ENCODE measurements around the gene PDE4A.

DNA sequence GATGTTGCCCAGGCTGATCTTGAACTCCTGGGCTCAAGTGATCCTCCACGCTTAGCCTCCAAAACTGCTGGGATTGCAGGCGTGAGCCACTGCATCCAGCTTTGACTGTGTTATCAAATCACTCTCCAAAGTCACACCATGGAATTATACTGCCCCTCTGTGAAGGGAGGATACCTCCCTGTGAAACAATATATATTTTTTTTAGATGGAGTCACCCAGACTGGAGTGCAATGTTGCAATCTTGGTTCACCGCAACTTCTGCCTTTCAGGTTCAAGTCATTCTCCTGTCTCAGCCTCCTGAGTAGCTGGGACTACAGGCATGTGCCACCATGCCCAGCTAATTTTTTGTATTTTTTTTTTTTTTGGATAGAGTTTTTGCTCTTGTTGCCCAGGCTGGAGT, 47.6 kb upstream of the PDE4A start:
- TF ChIP-seq, protein P1, sequence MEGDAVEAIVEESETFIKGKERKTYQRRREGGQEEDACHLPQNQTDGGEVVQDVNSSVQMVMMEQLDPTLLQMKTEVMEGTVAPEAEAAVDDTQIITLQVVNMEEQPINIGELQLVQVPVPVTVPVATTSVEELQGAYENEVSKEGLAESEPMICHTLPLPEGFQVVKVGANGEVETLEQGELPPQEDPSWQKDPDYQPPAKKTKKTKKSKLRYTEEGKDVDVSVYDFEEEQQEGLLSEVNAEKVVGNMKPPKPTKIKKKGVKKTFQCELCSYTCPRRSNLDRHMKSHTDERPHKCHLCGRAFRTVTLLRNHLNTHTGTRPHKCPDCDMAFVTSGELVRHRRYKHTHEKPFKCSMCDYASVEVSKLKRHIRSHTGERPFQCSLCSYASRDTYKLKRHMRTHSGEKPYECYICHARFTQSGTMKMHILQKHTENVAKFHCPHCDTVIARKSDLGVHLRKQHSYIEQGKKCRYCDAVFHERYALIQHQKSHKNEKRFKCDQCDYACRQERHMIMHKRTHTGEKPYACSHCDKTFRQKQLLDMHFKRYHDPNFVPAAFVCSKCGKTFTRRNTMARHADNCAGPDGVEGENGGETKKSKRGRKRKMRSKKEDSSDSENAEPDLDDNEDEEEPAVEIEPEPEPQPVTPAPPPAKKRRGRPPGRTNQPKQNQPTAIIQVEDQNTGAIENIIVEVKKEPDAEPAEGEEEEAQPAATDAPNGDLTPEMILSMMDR (IDR thresholded peaks at IDR 0.05; ENCODE audit: low read depth, low read length, missing input control): no peak
- TF ChIP-seq, protein P2, sequence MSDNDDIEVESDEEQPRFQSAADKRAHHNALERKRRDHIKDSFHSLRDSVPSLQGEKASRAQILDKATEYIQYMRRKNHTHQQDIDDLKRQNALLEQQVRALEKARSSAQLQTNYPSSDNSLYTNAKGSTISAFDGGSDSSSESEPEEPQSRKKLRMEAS (IDR thresholded peaks at IDR 0.05): no peak
- TF ChIP-seq YY1 (IDR thresholded peaks at IDR 0.05) (no peak), HNF4A (conservative IDR thresholded peaks at IDR 0.05) (no peak), NR2F2 (IDR thresholded peaks at IDR 0.05) (no peak), RAD21 (IDR thresholded peaks at IDR 0.05) (no peak), JUND (IDR thresholded peaks at IDR 0.05) (no peak), TAF1 (conservative IDR thresholded peaks at IDR 0.05) (no peak), EGR1 (IDR thresholded peaks at IDR 0.05; ENCODE audit: low read depth in 2 of 2) (no peak), RXRA (IDR thresholded peaks at IDR 0.05) (no peak), GABPA (IDR thresholded peaks at IDR 0.05 in 1 of 2, conservative IDR thresholded peaks at IDR 0.05 in 1 of 2) (no peak)
- TF ChIP-seq, protein P3, sequence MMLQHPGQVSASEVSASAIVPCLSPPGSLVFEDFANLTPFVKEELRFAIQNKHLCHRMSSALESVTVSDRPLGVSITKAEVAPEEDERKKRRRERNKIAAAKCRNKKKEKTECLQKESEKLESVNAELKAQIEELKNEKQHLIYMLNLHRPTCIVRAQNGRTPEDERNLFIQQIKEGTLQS (IDR thresholded peaks at IDR 0.05): no peak
